Heart right ventricle (tissue), 16 donors: Measurements from ENCODE around the gene IMMP1L. TPM values are rescaled to one million over a fixed set of nuclear protein-coding genes. Genes with fewer than 3 reads are reported as not detected.
A peak's percentile ranks its signal among the peaks of the same experiment; 100 is the strongest.

Experiments
- ATAC-seq, 8 donors: fragments of 200-7000 bp; cut with Tn5 transposase; one replicate each; pipeline ENCODE4 v1.9.1; 2020; ENCODE audit warnings: mild to moderate bottlenecking in 8 of 8, moderate library complexity in 8 of 8, moderate number of reproducible peaks in 1 of 8
- DNase-seq, 2 donors: peaks; one replicate each; pipeline ENCODE4 v3.0.0-alpha.2; 2020
- H3K27ac ChIP-seq, 10 donors: fragments of 200-600 bp; sonication (generic) in 2 of 10; one replicate each; pipeline versions ENCODE4 v1.5.0 to v1.8.0; 2020 to 2022; ENCODE audit warnings: mild to moderate bottlenecking in 3 of 10
- H3K27me3 ChIP-seq, 7 donors: fragments of 200-600 bp; one replicate each; pipeline ENCODE4 v1.8.0; 2021 to 2022; ENCODE audit warnings: mild to moderate bottlenecking in 2 of 7
- H3K36me3 ChIP-seq, 9 donors: fragments of 200-600 bp; sonication (generic) in 1 of 9; one replicate each; pipeline versions ENCODE4 v1.5.0 to v1.8.0; 2020 to 2022; ENCODE audit warnings: mild to moderate bottlenecking in 2 of 9
- H3K4me1 ChIP-seq, 9 donors: fragments of 200-600 bp; sonication (generic) in 1 of 9; one replicate each; pipeline versions ENCODE4 v1.5.0 to v1.8.0; 2020 to 2022; ENCODE audit warnings: mild to moderate bottlenecking in 4 of 9
- H3K4me3 ChIP-seq, 10 donors: fragments of 200-600 bp; sonication (generic) in 2 of 10; one replicate each; pipeline versions ENCODE4 v1.5.0 to v1.8.0; 2020 to 2022; ENCODE audit warnings: mild to moderate bottlenecking in 7 of 10, moderate library complexity in 2 of 10
- H3K9me3 ChIP-seq, 11 donors: fragments of 200-600 bp in 10 of 11; sonication (generic) in 2 of 11; one replicate each; pipeline versions ENCODE4 v1.5.0 to v1.8.0; 2013 to 2022; ENCODE audit warnings: mild to moderate bottlenecking in 2 of 11, control low read depth in 1 of 11, moderate library complexity in 1 of 11
- CTCF ChIP-seq, 9 donors: fragments of 200-600 bp; sonication (generic) in 2 of 9; IDR thresholded peaks; one replicate each; pipeline versions ENCODE4 v1.5.0 to v1.8.0; 2021 to 2022; ENCODE audit warnings: antibody characterized with exemption in 9 of 9, mild to moderate bottlenecking in 5 of 9, moderate library complexity in 1 of 9
- WGBS, 2 donors: extraction: QIAGEN DNeasy Blood & Tissue Kit; methylation state at CpG; one replicate each; pipeline ENCODE4 v1.1.7; 2013; ENCODE audit warnings: inconsistent platforms in 1 of 2; 5-methylcytosine and 5-hydroxymethylcytosine counted together
- intact Hi-C, 10 donors: fragments of 100-400 bp; cut with DNase I; formaldehyde crosslinking; loops; one replicate each; pipeline versions ENCODE4 v1.11.1 to v1.14.2; 2022
- long read RNA-seq, 3 donors: library from polyadenylated mRNA; unstranded; transcript quantifications; one replicate each; pipeline ENCODE4 v2.0.0, GENCODE V29; 2020 to 2021
- polyA plus RNA-seq, 2 donors: library from polyadenylated mRNA; stranded (reverse); fragments of 200-250 nt; gene quantifications; one replicate each; pipeline ENCODE4 v1.2.3, GENCODE V29; 2013
- total RNA-seq, 10 donors: library from RNA; stranded (reverse); fragmentation: NEBNext Ultra II Directional in 3 of 10; extraction: Animal tissue kit (Norgen Biotek cat#: 25700) in 3 of 10; gene quantifications; one replicate each; pipeline versions ENCODE4 v1.2.1 to v1.2.4, GENCODE V29; 2021 to 2023
- donor health status: Arrhythmogenic right ventricular cardiomyopathy.
- donor health status: ischemic (EF 13 %, LVEDD 7.1; RV severe dilation, severe dysfunction).
- donor health status: healthy with polysubstance abuse.
- donor health status: DM: no; HTN: yes; CAD: no.
- donor health status: DM: no; HTN: no; CAD: no.
- donor health status: ischemic (EF 25% LVEDD 6.9; RV normal size, moderate dysfunction).
- donor health status: ischemic (EF 25% LVEDD 5.7; RV mildly dilated, moderate dysfunction).
- donor health status: healthy.
- donor health status: DM: yes; HTN: yes; CAD: no.
- donor health status: Ischemic cardiomyopathy.
- donor health status: ischemic (EF 35%, LVEDD 5.7; RV mildly dilated, moderate dysfunction).
- donor health status: nonischemic (EF 11% LVEDD 7.7; RV severe dilation, severe dysfunction).
- donor health status: DM: yes; HTN: yes; CAD: no.
- donor health status: PGD.
- donor health status: ischemic (EF 29% LVEDD 5.4; RV normal size, mild dysfunction).
- donor health status: nonischemic (EF 23%, LVEDD 6.1; RV moderate dilation, normal function).

The IMMP1L gene
- total RNA-seq (10 to 100 TPM; 19.5 to 32.4 (median 28.8) TPM), polyA plus RNA-seq (10 to 100 TPM; 29.7 to 66.8 TPM)
- long read RNA-seq, donor 1, transcript IMMP1L-213 (3 exons, 314 nt): major isoform, 5 of 8 reads
- long read RNA-seq, donor 1, partial matches to known transcripts: 0 of 8 reads
- long read RNA-seq, donor 1, other reads (novel, unspliced or antisense): 3 of 8 reads
- long read RNA-seq, donor 2, partial matches to known transcripts: 0 of 4 reads
- long read RNA-seq, donor 2, other reads (novel, unspliced or antisense): 0 of 4 reads
- long read RNA-seq, donor 3, partial matches to known transcripts: 0 of 1 reads
- long read RNA-seq, donor 3, other reads (novel, unspliced or antisense): 1 of 1 reads

- peaks cover 0 to 7% (median 0%) of the 10 kb centered on the region in 9 donors for H3K36me3 ChIP-seq
- peak within 1 kb of the TSS; percentile 37 to 89 (median 84) for H3K27ac ChIP-seq
- peaks cover 0 to 29% (median 24%) of the 10 kb centered on the region in 9 donors for H3K4me1 ChIP-seq
- no peaks in the 10 kb centered on the region for H3K9me3 ChIP-seq
- TF ChIP-seq CTCF (IDR thresholded peaks at IDR 0.05): no peak
- DNase-seq: peak; percentile 92 to 98
- intact Hi-C loops: loop anchor here in 1 of 10 donors (10.0 kb wide), 1 partner anchor 665 kb away; no protein-coding TSS in a partner anchor
- peak; percentile 100 for ATAC-seq
- WGBS, 2 donors: 0% methylated on average over 47 of the region's 47 CpGs
- no peaks in the 10 kb centered on the region for H3K27me3 ChIP-seq
- H3K4me3 ChIP-seq: peak within 1 kb of the TSS; percentile 68 to 95 (median 81)
These were observed at the start of gene IMMP1L, which contains the start of gene ELP4 for GRCh38 chr11:31509429-31510345. Gene IMMP1L, minus strand, starts transcription at chr11:31509622. Its CDS starts 46,346 bp downstream, at chr11:31463276. Gene ELP4, plus strand, starts transcription at chr11:31509767. Its CDS starts 18 bp downstream, at chr11:31509785.

- H3K27ac ChIP-seq: no peak overlapping the region
- ATAC-seq: no peak
- intact Hi-C loops: no loop called here
- no peaks in the 10 kb centered on the region for H3K9me3 ChIP-seq
- 12% methylated on average over 2 of the region's 2 CpGs for WGBS, 2 donors
- no peak for TF ChIP-seq CTCF (IDR thresholded peaks at IDR 0.05)
- DNase-seq: no peak
- no peak overlapping the region for H3K4me3 ChIP-seq
- H3K4me1 ChIP-seq: peaks cover 0 to 14% (median 9%) of the 10 kb centered on the region in 9 donors
- H3K36me3 ChIP-seq: no peaks in the 10 kb centered on the region
- H3K27me3 ChIP-seq: no peaks in the 10 kb centered on the region
These were observed 48.6 kb upstream of the IMMP1L start for GRCh38 chr11:31558001-31558400.

- no peaks in the 10 kb centered on the region for H3K36me3 ChIP-seq
- 95 to 98% methylated on average over 1 of the region's 1 CpG for WGBS, 2 donors
- no peak overlapping the region for H3K4me3 ChIP-seq
- no peak for ATAC-seq
- no peaks in the 10 kb centered on the region for H3K9me3 ChIP-seq
- intact Hi-C loops: no loop called here
- TF ChIP-seq CTCF (IDR thresholded peaks at IDR 0.05): no peak
- no peak for DNase-seq
- H3K27ac ChIP-seq: no peak overlapping the region
- H3K4me1 ChIP-seq: peaks cover 0 to 14% (median 9%) of the 10 kb centered on the region in 9 donors
- H3K27me3 ChIP-seq: no peaks in the 10 kb centered on the region
These were observed 46.5 kb upstream of the IMMP1L start for GRCh38 chr11:31555938-31556337.

- no peak for ATAC-seq
- Histone ChIP-seq H3K9me3 (peaks cover 0 to 9% (median 0%) of the 10 kb centered on the region in 11 donors), H3K27me3 (no peaks in the 10 kb centered on the region), H3K4me3 (no peak overlapping the region), H3K27ac (no peak overlapping the region), H3K4me1 (no peaks in the 10 kb centered on the region), H3K36me3 (peaks cover 0 to 51% (median 10%) of the 10 kb centered on the region in 9 donors)
- intact Hi-C loops: no loop called here
- no peak for TF ChIP-seq CTCF (IDR thresholded peaks at IDR 0.05)
- no peak for DNase-seq
These were observed 33.4 kb upstream of the IMMP1L start for GRCh38 chr11:31542862-31543261.
